DND-41 (cell line): ENCODE data around the gene OR52I1.

Source experiments
- ATAC-seq: fragments of 200-7000 bp; cut with Tn5 transposase; 3 replicates; pipeline ENCODE4 v1.9.1; 2021; ENCODE audit warnings: low read depth; ENCODE audit not compliant: insufficient read depth
- DNase-seq: peaks from one replicate; pipeline ENCODE4 v3.0.0-alpha.2; 2020
- H2AFZ ChIP-seq: 2 replicates; pipeline ENCODE4 v1.6.0; 2012; ENCODE audit warnings: low read depth, low read length
- H3K27ac ChIP-seq: 2 replicates; pipeline ENCODE4 v1.5.1; 2012; ENCODE audit warnings: low read length, inconsistent platforms
- H3K27me3 ChIP-seq: fragments of 200-600 bp; sonication (generic); 2 replicates; pipeline ENCODE4 v1.6.0; 2012; ENCODE audit warnings: low read length, mild to moderate bottlenecking, inconsistent platforms; ENCODE audit not compliant: insufficient read depth, poor library complexity
- H3K36me3 ChIP-seq: 2 replicates; pipeline ENCODE4 v1.5.1; 2012; ENCODE audit warnings: low read length, inconsistent platforms; ENCODE audit not compliant: insufficient read depth
- H3K4me1 ChIP-seq: 2 replicates; pipeline ENCODE4 v1.5.1; 2012; ENCODE audit warnings: mild to moderate bottlenecking, low read length; ENCODE audit not compliant: insufficient read depth
- H3K4me2 ChIP-seq: 2 replicates; pipeline ENCODE4 v1.6.0; 2012; ENCODE audit warnings: mild to moderate bottlenecking, moderate library complexity, low read length, inconsistent platforms; ENCODE audit not compliant: insufficient read depth
- H3K4me3 ChIP-seq, 2 experiments: fragments of 200-600 bp in 1 of 2; shearing (Covaris generic) in 1 of 2; 2 replicates each; pipeline ENCODE4 v1.5.1; 2012 to 2016; ENCODE audit warnings: inconsistent platforms in 2 of 2, low read length in 2 of 2, mild to moderate bottlenecking in 2 of 2, low read depth in 1 of 2, moderate library complexity in 1 of 2
- H3K79me2 ChIP-seq: 2 replicates; pipeline ENCODE4 v1.6.0; 2012; ENCODE audit warnings: low read length, inconsistent platforms; ENCODE audit not compliant: insufficient read depth
- H3K9ac ChIP-seq: 2 replicates; pipeline ENCODE4 v1.6.0; 2012; ENCODE audit warnings: low read depth, mild to moderate bottlenecking, inconsistent platforms, low read length, moderate library complexity
- H3K9me3 ChIP-seq: 2 replicates; pipeline ENCODE4 v1.5.1; 2012; ENCODE audit warnings: low read length, moderate library complexity, mild to moderate bottlenecking, inconsistent platforms; ENCODE audit not compliant: insufficient read depth, severe bottlenecking
- H4K20me1 ChIP-seq: 2 replicates; pipeline ENCODE4 v1.6.0; 2012; ENCODE audit warnings: low read length; ENCODE audit not compliant: insufficient read depth
- EZH2 ChIP-seq: IDR thresholded peaks from 3 replicates; pipeline ENCODE4 v1.6.1; 2012; ENCODE audit warnings: borderline replicate concordance, low read depth, mild to moderate bottlenecking, moderate library complexity, low read length, inconsistent platforms; ENCODE audit not compliant: severe bottlenecking
- TF ChIP-seq, protein P1 (sequence below): IDR thresholded peaks from 2 replicates; pipeline ENCODE4 v1.5.1; 2012; ENCODE audit warnings: borderline replicate concordance, low read length, moderate library complexity, mild to moderate bottlenecking; ENCODE audit not compliant: poor library complexity, severe bottlenecking; ENCODE audit errors: extremely low read depth

OR52I1 gene

DNA sequence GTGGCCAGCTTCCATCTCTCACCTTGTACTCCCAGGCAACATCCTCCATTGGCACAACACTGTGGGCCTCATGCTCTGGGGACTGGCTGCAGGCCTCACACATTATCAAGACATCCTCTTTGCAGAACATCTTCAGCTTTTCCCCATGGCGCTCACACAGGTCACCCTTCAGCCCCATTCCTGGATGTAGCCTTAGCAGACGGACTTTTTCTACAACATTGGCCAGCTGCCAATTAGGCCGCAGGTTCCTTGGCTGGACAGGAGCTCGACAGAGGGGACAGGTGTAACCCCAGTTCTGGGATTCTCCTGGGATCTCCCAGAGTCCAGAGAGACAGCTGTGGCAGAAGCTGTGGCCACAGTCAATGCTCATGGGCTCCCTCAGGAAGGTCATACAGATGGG, 11.2 kb downstream of the OR52I1 start:
- ATAC-seq (no peak), DNase-seq (no peak)
- TF ChIP-seq, protein P1, sequence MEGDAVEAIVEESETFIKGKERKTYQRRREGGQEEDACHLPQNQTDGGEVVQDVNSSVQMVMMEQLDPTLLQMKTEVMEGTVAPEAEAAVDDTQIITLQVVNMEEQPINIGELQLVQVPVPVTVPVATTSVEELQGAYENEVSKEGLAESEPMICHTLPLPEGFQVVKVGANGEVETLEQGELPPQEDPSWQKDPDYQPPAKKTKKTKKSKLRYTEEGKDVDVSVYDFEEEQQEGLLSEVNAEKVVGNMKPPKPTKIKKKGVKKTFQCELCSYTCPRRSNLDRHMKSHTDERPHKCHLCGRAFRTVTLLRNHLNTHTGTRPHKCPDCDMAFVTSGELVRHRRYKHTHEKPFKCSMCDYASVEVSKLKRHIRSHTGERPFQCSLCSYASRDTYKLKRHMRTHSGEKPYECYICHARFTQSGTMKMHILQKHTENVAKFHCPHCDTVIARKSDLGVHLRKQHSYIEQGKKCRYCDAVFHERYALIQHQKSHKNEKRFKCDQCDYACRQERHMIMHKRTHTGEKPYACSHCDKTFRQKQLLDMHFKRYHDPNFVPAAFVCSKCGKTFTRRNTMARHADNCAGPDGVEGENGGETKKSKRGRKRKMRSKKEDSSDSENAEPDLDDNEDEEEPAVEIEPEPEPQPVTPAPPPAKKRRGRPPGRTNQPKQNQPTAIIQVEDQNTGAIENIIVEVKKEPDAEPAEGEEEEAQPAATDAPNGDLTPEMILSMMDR, result no peak
- TF ChIP-seq EZH2, result no peak
- Histone ChIP-seq H3K4me3 (no peak overlapping the region), H3K4me1 (peaks cover 24% of the 10 kb centered on the region), H3K9me3 (no peaks in the 10 kb centered on the region), H3K27ac (no peak overlapping the region), H3K9ac (no peak overlapping the region), H4K20me1 (no peaks in the 10 kb centered on the region), H3K27me3 (no peaks in the 10 kb centered on the region), H3K4me2 (no peak overlapping the region), H3K36me3 (peaks cover 53% of the 10 kb centered on the region), H2AFZ (no peak overlapping the region), H3K79me2 (peaks cover 13% of the 10 kb centered on the region)

DNA sequence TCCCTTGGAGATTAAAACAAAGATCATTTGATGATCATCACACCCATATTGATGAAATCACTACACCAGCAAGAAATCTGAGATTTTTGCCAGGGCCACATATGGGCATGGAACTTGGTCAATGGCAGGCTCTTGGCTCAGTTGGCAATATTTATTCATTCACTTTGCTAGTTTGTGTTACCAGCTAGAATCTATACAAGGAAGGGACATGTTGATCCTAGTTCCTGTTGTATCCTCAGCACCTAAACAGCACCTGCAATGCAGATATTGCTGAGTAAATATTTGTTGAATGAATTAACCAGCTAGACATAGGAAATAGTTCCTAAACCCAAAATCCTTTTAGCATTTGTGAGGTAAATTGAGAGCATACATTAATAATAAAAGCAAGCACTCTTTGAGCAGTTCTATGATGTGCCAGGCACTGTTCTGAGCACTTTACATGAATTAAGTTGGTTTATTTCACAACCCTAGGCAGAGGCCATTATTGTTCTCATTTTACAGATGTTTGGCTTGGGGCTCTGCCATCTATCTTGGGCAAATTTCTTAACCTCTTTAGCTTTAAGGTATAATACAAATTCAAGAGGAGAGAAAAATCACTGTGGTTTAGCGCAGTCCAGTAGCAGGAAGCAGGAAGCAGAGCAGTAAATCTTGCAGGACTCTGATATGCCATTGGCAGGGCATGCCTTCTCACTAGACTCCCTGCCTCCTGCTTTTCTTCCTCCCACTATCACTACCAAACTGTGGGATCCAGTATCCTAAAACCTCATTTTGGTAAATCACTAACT, 12.6 kb downstream of the OR52I1 start:
- no peak overlapping the region for H3K27ac ChIP-seq
- peaks cover 13% of the 10 kb centered on the region for H3K79me2 ChIP-seq
- TF ChIP-seq, protein P1, result no peak
- no peak for TF ChIP-seq EZH2
- peaks cover 29% of the 10 kb centered on the region for H3K4me1 ChIP-seq
- peak overlapping the region; percentile 80 for H3K4me2 ChIP-seq
- H3K9ac ChIP-seq, result peak overlapping the region; percentile 83
- H4K20me1 ChIP-seq, result no peaks in the 10 kb centered on the region
- H2AFZ ChIP-seq, result no peak overlapping the region
- ATAC-seq (no peak), DNase-seq (no peak)
- peaks cover 40% of the 10 kb centered on the region for H3K36me3 ChIP-seq
- H3K4me3 ChIP-seq, result peak overlapping the region in 1 of 2 experiments; percentile 70; a peak in 2 of 4 replicates
- H3K9me3 ChIP-seq, result no peaks in the 10 kb centered on the region
- no peaks in the 10 kb centered on the region for H3K27me3 ChIP-seq

DNA sequence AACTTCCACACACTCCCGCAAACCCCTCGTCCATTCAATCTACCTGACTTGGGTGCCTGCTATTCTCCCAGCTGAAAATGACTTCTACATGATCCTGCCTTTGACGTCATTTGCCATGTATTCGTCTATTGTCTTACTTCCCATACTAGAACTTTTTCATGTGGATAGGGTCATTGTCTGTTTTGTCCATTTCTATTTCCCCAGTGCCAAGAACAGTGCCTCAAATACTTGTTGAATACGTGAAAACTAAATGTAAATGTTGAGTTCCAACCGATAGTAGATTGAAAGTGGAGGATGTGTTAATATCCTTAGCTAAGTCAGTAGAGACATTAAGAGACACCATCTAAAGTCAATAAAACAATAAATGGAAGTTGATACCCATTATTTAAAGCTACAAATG, 13.3 kb downstream of the OR52I1 start:
- Histone ChIP-seq H2AFZ (peak overlapping the region; percentile 82), H3K4me2 (peak overlapping the region; percentile 80), H3K4me1 (peaks cover 29% of the 10 kb centered on the region), H4K20me1 (no peaks in the 10 kb centered on the region), H3K36me3 (peaks cover 33% of the 10 kb centered on the region), H3K9ac (peak overlapping the region; percentile 83), H3K9me3 (no peaks in the 10 kb centered on the region), H3K27me3 (no peaks in the 10 kb centered on the region), H3K27ac (peak overlapping the region; percentile 81), H3K79me2 (peaks cover 13% of the 10 kb centered on the region), H3K4me3 (peak overlapping the region; percentile 51 to 70)
- no peak for DNase-seq
- no peak for ATAC-seq
- TF ChIP-seq, protein P1, result no peak
- TF ChIP-seq EZH2, result no peak
